ENCODE data around the gene TPRG1.
A peak's percentile ranks its signal among the peaks of the same experiment; 100 is the strongest.

Gene TPRG1

GRCh38 chr3:189171707-189172106, at the start of gene TPRG1:
TPRG1 (plus strand) TSS chr3:189171971; CDS start chr3:189207385, 35,414 bp downstream.
- DNase-seq (ENCODE audit: low read depth in 2 of 2): no peak

GRCh38 chr3:189122110-189122509, 49.7 kb upstream of the TPRG1 start:
- no peak for DNase-seq (ENCODE audit: low read depth in 2 of 2)

- DNase-seq (ENCODE audit: low read depth in 2 of 2): no peak
Observed at GRCh38 chr3:189122526-189123205, 49.1 kb upstream of the TPRG1 start.

GRCh38 chr3:189123595-189124387, 48.0 kb upstream of the TPRG1 start:
- no peak for DNase-seq (ENCODE audit: low read depth in 2 of 2)

GRCh38 chr3:189132231-189132671, 39.5 kb upstream of the TPRG1 start:
- DNase-seq (ENCODE audit: low read depth in 2 of 2): peak; percentile 55 to 61

GRCh38 chr3:189132839-189133238, 38.9 kb upstream of the TPRG1 start:
- DNase-seq (ENCODE audit: low read depth in 2 of 2): no peak

GRCh38 chr3:189133768-189134167, 38.0 kb upstream of the TPRG1 start:
- no peak for DNase-seq (ENCODE audit: low read depth in 2 of 2)

GRCh38 chr3:189137416-189137815, 34.4 kb upstream of the TPRG1 start:
- DNase-seq (ENCODE audit: low read depth in 2 of 2): no peak

GRCh38 chr3:189138901-189139610, 32.7 kb upstream of the TPRG1 start:
- DNase-seq (ENCODE audit: low read depth in 2 of 2): no peak

- DNase-seq (ENCODE audit: low read depth in 2 of 2): no peak
Observed at GRCh38 chr3:189139611-189139940, 32.2 kb upstream of the TPRG1 start.

GRCh38 chr3:189142527-189142926, 29.2 kb upstream of the TPRG1 start:
- DNase-seq (ENCODE audit: low read depth in 2 of 2): peak in 1 of 2 donors; percentile 11

GRCh38 chr3:189143321-189143720, 28.4 kb upstream of the TPRG1 start:
- no peak for DNase-seq (ENCODE audit: low read depth in 2 of 2)

GRCh38 chr3:189143771-189144170, 28.0 kb upstream of the TPRG1 start:
- DNase-seq (ENCODE audit: low read depth in 2 of 2): no peak

GRCh38 chr3:189144645-189145044, 27.1 kb upstream of the TPRG1 start:
- no peak for DNase-seq (ENCODE audit: low read depth in 2 of 2)

GRCh38 chr3:189146848-189147247, 24.9 kb upstream of the TPRG1 start:
- DNase-seq (ENCODE audit: low read depth in 2 of 2): no peak

GRCh38 chr3:189148081-189148507, 23.7 kb upstream of the TPRG1 start:
- peak; percentile 22 to 55 for DNase-seq (ENCODE audit: low read depth in 2 of 2)

- DNase-seq (ENCODE audit: low read depth in 2 of 2): no peak
Observed at GRCh38 chr3:189149203-189149602, 22.6 kb upstream of the TPRG1 start.

GRCh38 chr3:189157232-189158007, 14.4 kb upstream of the TPRG1 start:
- no peak for DNase-seq (ENCODE audit: low read depth in 2 of 2)

- no peak for DNase-seq (ENCODE audit: low read depth in 2 of 2)
Observed at GRCh38 chr3:189158034-189158433, 13.7 kb upstream of the TPRG1 start.

- no peak for DNase-seq (ENCODE audit: low read depth in 2 of 2)
Observed at GRCh38 chr3:189160519-189161309, 11.1 kb upstream of the TPRG1 start.

- DNase-seq (ENCODE audit: low read depth in 2 of 2): no peak
Observed at GRCh38 chr3:189165092-189165612, 6.6 kb upstream of the TPRG1 start.
